GM12865 (cell line): Measurements from ENCODE around the gene ATP10B.

Experiments
- DNase-seq: peaks from one replicate; pipeline ENCODE4 v3.0.0; 2010; ENCODE audit warnings: low read depth
- H3K4me3 ChIP-seq: 2 replicates; pipeline ENCODE4 v1.5.1; 2011; ENCODE audit warnings: mild to moderate bottlenecking, low read depth, low read length, control low read depth
- TF ChIP-seq, protein P1 (sequence below): IDR thresholded peaks from 2 replicates; pipeline ENCODE4 v1.5.1; 2011; ENCODE audit warnings: low read length, control low read depth, low read depth, inconsistent platforms; ENCODE audit not compliant: insufficient read depth; ENCODE audit errors: missing control alignments

The ATP10B gene

DNA sequence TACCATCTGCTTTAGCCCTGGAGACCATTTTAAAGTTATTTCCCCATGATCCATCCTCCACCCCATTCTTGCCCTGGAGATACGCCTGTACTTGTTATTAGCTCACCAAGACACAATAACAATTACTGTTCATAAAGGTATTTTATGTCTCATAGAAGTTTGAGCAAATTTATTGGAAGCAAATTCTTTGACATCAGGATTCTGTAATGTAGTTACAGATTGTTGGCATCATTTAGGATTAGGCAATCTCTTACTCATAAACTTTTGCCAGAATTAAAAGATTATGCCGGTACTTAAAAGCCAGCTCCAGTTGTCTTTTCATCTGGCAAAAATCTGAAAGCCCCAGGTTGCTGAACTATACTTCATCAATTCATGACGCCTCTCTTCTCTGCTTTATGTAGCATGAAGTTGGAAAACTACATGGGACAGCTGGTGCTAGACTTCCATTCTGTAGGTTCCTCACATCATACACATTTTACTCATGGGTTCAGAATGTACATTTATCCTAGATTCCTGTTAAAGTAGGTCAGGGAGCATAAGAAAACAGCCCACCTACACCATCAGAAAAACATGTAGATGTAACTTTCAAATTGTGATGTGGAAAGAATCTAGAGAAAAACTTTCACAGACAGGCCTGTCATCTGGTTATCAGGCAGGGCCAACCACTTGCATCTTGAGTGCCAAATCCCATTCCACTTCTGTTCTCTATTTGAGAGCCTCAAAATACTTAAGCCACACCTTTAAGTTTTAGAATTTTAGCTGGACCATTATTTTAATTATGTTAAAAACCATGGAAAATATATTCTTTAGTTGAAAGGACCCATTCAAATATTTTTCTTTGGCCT lies 14.0 kb downstream of the ATP10B start:
- TF ChIP-seq, protein P1, sequence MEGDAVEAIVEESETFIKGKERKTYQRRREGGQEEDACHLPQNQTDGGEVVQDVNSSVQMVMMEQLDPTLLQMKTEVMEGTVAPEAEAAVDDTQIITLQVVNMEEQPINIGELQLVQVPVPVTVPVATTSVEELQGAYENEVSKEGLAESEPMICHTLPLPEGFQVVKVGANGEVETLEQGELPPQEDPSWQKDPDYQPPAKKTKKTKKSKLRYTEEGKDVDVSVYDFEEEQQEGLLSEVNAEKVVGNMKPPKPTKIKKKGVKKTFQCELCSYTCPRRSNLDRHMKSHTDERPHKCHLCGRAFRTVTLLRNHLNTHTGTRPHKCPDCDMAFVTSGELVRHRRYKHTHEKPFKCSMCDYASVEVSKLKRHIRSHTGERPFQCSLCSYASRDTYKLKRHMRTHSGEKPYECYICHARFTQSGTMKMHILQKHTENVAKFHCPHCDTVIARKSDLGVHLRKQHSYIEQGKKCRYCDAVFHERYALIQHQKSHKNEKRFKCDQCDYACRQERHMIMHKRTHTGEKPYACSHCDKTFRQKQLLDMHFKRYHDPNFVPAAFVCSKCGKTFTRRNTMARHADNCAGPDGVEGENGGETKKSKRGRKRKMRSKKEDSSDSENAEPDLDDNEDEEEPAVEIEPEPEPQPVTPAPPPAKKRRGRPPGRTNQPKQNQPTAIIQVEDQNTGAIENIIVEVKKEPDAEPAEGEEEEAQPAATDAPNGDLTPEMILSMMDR: no peak
- no peak for DNase-seq
- H3K4me3 ChIP-seq: no peak overlapping the region

DNA sequence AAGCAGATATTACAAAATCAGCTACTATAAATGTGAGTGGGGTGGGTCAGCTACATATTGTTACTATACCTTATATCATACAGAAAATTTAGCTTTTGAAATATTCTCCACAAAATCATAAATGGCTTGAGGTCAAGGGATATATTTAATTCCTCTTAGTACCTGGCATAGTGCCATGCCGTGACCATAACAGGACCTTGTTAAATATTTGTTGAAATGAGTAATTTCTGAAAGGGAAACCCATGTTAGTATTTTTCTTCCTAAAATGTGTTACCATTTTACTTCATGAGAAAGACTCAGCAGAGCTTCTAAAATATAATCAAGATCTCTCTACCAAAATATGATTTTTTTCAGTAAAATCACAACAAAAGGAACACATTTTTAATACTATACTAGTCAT lies 14.8 kb downstream of the ATP10B start:
- DNase-seq: no peak
- TF ChIP-seq, protein P1: no peak
- no peak overlapping the region for H3K4me3 ChIP-seq

DNA sequence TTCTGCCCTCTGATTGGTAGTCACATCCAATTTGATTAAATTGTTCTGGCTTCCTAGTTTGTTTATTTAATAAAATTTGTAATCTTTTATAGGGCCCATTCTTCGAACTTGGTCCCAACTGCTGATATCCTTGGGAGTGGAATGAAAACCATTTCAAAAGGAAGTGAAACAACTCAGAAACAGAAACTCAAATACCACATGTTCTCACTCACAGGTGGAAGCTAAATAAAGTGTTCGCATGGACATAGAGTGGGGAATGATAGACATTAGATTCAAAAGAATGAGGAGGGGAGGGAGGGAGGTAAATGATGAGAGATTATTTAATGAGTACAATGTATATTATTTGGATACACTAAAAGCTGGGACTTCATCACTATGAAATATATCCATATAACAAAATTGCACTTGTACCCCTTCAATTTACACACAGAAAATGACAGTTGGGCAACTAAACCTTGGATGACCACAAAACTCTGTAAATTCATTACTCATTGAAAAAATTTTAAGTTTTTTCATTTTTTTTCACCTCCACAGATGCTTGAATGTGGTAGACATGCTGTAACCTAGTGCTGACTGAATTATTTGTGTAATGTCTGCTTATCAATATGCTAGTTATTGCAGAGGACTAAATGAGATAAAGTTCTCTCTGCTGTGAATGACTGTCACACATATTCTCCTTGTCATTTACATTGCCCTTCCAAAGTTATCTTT lies 16.0 kb downstream of the ATP10B start:
- H3K4me3 ChIP-seq: no peak overlapping the region
- TF ChIP-seq, protein P1: no peak
- no peak for DNase-seq

DNA sequence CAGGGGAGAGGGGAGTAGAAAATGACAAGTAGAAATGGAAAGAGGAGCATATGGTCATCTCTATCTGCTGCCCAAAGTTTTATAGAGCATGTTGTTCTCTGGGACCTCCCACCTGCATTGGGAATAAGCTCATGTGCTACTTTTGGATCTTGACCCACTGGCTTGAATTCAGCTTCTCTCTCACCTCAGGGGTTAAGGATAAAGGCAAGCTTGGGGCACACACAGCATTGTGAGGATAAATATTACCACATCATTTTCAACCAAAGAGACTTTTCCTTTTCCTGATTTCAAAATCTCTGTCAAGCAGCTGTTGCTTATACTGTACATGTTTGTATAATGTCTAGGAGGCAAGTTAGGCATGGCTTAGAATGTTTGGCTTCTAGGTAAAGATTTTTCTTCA lies 16.6 kb downstream of the ATP10B start:
- DNase-seq: no peak
- TF ChIP-seq, protein P1: no peak
- no peak overlapping the region for H3K4me3 ChIP-seq

DNA sequence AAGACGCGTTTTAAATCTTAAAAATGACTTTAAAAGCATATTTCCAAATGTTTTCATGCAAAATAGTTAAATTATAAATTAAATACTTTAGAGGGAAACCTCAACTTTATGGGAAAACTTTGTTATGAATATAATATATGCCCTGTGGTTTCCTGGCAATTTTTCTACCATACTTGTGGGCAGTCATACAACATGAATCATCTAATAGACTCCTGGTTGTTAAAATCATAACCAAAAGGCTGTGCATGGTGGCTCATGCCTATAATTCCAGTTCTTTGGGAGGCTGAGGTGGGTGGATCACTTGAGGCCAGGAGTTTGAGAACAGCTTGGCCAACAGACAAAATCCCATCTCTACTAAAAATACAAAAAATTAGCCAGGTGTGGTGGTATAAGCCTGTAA lies 18.2 kb downstream of the ATP10B start:
- H3K4me3 ChIP-seq: no peak overlapping the region
- TF ChIP-seq, protein P1: no peak
- no peak for DNase-seq

DNA sequence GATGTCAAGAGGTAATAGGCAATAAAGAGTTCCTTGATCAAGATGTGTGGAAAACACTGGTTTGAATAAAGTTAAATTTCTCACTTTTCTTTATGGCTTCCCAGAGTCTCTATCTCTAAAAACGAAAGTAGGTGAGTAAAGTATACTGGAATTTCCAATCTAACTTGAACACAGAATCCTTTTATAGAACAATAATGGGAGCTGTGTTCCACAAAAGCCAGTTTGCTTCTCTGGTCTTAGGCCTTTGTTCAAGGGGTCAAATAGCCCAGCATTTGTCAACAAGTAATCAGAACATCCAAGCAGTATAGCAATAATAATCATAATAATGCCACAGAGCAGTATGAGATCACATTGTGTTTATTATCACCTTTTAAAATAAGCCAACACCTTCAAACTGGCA lies 20.2 kb downstream of the ATP10B start:
- TF ChIP-seq, protein P1: no peak
- no peak for DNase-seq
- H3K4me3 ChIP-seq: no peak overlapping the region
